GM19238 (cell line): ENCODE measurements around the gene HOXA11.

Experiments used
- DNase-seq: peaks from one replicate; pipeline ENCODE4 v3.0.0; 2011; ENCODE audit warnings: low spot score; ENCODE audit not compliant: insufficient read length

The HOXA11 gene

GRCh38 chr7:27185013-27185853 lies at the start of gene HOXA11:
Gene HOXA11, minus strand, starts transcription at chr7:27185232. Its CDS starts 88 bp downstream, at chr7:27185144.
- no peak for DNase-seq

GRCh38 chr7:27229448-27229847 lies 44.4 kb upstream of the HOXA11 start:
- no peak for DNase-seq

GRCh38 chr7:27224983-27225934 lies 40.2 kb upstream of the HOXA11 start:
- no peak for DNase-seq

GRCh38 chr7:27223941-27224575 lies 39.0 kb upstream of the HOXA11 start:
- no peak for DNase-seq

- DNase-seq = no peak
Observed at GRCh38 chr7:27221201-27221797, 36.3 kb upstream of the HOXA11 start.

GRCh38 chr7:27220440-27220955 lies 35.5 kb upstream of the HOXA11 start:
- DNase-seq = no peak

- DNase-seq = no peak
Observed at GRCh38 chr7:27219821-27220220, 34.8 kb upstream of the HOXA11 start.

- no peak for DNase-seq
Observed at GRCh38 chr7:27217951-27218350, 32.9 kb upstream of the HOXA11 start.

- DNase-seq = no peak
Observed at GRCh38 chr7:27215356-27215755, 30.3 kb upstream of the HOXA11 start.

- no peak for DNase-seq
Observed at GRCh38 chr7:27214239-27214950, 29.4 kb upstream of the HOXA11 start.

- no peak for DNase-seq
Observed at GRCh38 chr7:27213433-27214238, 28.6 kb upstream of the HOXA11 start.

GRCh38 chr7:27212497-27213432 lies 27.7 kb upstream of the HOXA11 start:
- no peak for DNase-seq

GRCh38 chr7:27211764-27212204 lies 26.8 kb upstream of the HOXA11 start:
- DNase-seq = no peak

GRCh38 chr7:27211084-27211446 lies 26.0 kb upstream of the HOXA11 start:
- no peak for DNase-seq

GRCh38 chr7:27210441-27211083 lies 25.5 kb upstream of the HOXA11 start:
- no peak for DNase-seq

GRCh38 chr7:27209933-27210440 lies 25.0 kb upstream of the HOXA11 start:
- DNase-seq = no peak

- DNase-seq = no peak
Observed at GRCh38 chr7:27208998-27209397, 24.0 kb upstream of the HOXA11 start.
